GM19043 (cell line): ENCODE data around the gene FAM171A2.
"Not testable (repeated sequence)": the region's sequence is repeated elsewhere in the genome, so short reads cannot be mapped to it uniquely, and the experiment has no call there.

Experiments used
- ATAC-seq: cut with Tn5 transposase; IDR thresholded peaks from one replicate; pipeline ENCODE4 v1.9.1; 2021; ENCODE audit warnings: low read depth; ENCODE audit not compliant: unreplicated experiment

FAM171A2 gene

GRCh38 chr17:44384281-44384822 lies 20.7 kb upstream of the FAM171A2 start:
- ATAC-seq = no peak

GRCh38 chr17:44383861-44384260 lies 20.2 kb upstream of the FAM171A2 start:
- no peak for ATAC-seq

- no peak for ATAC-seq
These were observed 19.7 kb upstream of the FAM171A2 start for GRCh38 chr17:44383363-44383762.

GRCh38 chr17:44382917-44383316 lies 19.3 kb upstream of the FAM171A2 start:
- ATAC-seq = no peak

GRCh38 chr17:44381810-44382305 lies 18.2 kb upstream of the FAM171A2 start:
- ATAC-seq = no peak

- no peak for ATAC-seq
These were observed 17.1 kb upstream of the FAM171A2 start for GRCh38 chr17:44380767-44381166.

- no peak for ATAC-seq
These were observed 16.2 kb upstream of the FAM171A2 start for GRCh38 chr17:44379887-44380286.

GRCh38 chr17:44378171-44378705 lies 14.6 kb upstream of the FAM171A2 start:
- no peak for ATAC-seq

GRCh38 chr17:44376779-44377178 lies 13.1 kb upstream of the FAM171A2 start:
- no peak for ATAC-seq

- ATAC-seq = no peak
These were observed 12.5 kb upstream of the FAM171A2 start for GRCh38 chr17:44376124-44376523.

GRCh38 chr17:44375196-44376017 lies 11.8 kb upstream of the FAM171A2 start:
- no peak for ATAC-seq

- ATAC-seq = no peak
These were observed 10.9 kb upstream of the FAM171A2 start for GRCh38 chr17:44374306-44375195.

- ATAC-seq = no peak
These were observed 8.4 kb upstream of the FAM171A2 start for GRCh38 chr17:44372036-44372435.

- not testable (repeated sequence) for ATAC-seq
These were observed 5.9 kb upstream of the FAM171A2 start for GRCh38 chr17:44369414-44370023.

- not testable (repeated sequence) for ATAC-seq
These were observed 5.0 kb upstream of the FAM171A2 start for GRCh38 chr17:44368391-44369243.

- no peak for ATAC-seq
These were observed 3.8 kb upstream of the FAM171A2 start for GRCh38 chr17:44367231-44367979.

GRCh38 chr17:44365051-44365450 lies 1.4 kb upstream of the FAM171A2 start:
- ATAC-seq = not testable (repeated sequence)

GRCh38 chr17:44362949-44363612 lies 572 bp downstream of the FAM171A2 start:
- no peak for ATAC-seq
